ENCODE measurements around the gene ST8SIA4.
"Not testable (repeated sequence)": the region's sequence is repeated elsewhere in the genome, so short reads cannot be mapped to it uniquely, and the experiment has no call there.

ST8SIA4 gene

GRCh38 chr5:100789694-100790093, 113.4 kb downstream of the ST8SIA4 start:
- intact Hi-C loops (cut with DNase I) = no loop called here
- no peak for DNase-seq

DNA sequence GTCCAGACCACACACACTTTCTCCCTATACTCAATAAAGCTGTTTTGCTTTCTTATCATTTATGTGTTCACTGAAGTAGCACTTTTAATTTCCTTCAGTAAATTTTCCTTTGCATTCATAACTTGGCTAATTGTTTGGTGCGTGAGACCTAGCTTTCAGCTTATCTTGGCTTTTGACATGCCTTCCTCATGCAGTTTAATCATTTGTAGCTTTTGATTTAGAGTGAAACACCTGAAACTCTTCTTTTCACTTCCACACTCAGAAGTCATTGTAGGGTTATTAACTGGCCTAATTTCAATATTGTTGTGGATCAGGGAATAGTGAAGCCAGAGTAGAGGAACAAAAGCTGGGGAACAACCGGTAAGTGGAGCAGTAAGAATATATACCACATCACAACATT, 114.7 kb downstream of the ST8SIA4 start:
- intact Hi-C loops (cut with DNase I) = no loop called here
- DNase-seq = no peak

- DNase-seq = no peak
- intact Hi-C loops (cut with DNase I) = no loop called here
Measured at GRCh38 chr5:100787648-100788047, 115.4 kb downstream of the ST8SIA4 start.

- intact Hi-C loops (cut with DNase I) = not testable (repeated sequence)
- peak in 1 of 10 donors; percentile 75 for DNase-seq
Measured at GRCh38 chr5:100785536-100785935, 117.5 kb downstream of the ST8SIA4 start.

GRCh38 chr5:100780376-100780870, 122.7 kb downstream of the ST8SIA4 start:
- intact Hi-C loops (cut with DNase I) = no loop called here
- no peak for DNase-seq

- intact Hi-C loops (cut with DNase I) = no loop called here
- DNase-seq = no peak
Measured at GRCh38 chr5:100779669-100780375, 123.3 kb downstream of the ST8SIA4 start.

GRCh38 chr5:100777680-100778300, 125.3 kb downstream of the ST8SIA4 start:
- no peak for DNase-seq
- intact Hi-C loops (cut with DNase I) = no loop called here

DNA sequence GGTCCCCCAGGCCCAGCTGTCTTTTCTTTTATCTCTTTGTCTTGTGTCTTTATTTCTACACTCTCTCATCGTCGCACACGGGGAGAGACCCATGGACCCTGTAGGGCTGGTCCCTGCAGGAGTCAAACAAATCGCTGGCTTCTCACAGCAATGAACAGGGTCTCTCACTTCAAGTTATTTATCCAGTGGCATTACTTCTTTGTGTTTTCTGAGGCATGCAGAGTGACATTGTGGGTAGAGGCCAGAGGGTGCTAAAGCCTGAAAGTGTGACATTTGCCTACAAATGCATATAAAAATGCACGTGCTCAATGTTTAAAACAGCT, 127.6 kb downstream of the ST8SIA4 start:
- no peak for DNase-seq
- intact Hi-C loops (cut with DNase I) = no loop called here

GRCh38 chr5:100772548-100772947, 130.5 kb downstream of the ST8SIA4 start:
- no peak for DNase-seq
- intact Hi-C loops (cut with DNase I) = no loop called here

DNA sequence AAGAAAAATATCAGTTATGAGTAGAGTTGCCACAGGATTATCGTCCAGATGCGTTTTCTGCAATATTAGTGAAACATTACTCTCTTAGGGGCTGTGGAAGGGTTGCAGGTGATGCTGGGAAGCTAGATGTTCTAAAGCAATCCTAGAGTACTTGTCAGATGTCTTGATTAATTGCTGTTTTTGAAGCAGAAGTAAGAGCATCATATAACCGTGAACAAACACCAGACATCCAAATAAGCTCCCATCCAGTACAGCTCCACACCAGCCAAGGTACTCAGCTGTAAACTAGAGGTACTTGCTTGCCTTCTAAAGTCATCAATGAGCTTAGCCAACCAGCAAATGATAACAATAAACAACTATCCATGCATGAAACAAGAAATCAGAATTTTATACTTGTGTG, 131.1 kb downstream of the ST8SIA4 start:
- no peak for DNase-seq
- intact Hi-C loops (cut with DNase I) = no loop called here

- DNase-seq = no peak
- intact Hi-C loops (cut with DNase I) = no loop called here
Measured at GRCh38 chr5:100771181-100771580, 131.9 kb downstream of the ST8SIA4 start.

GRCh38 chr5:100768221-100768620, 134.9 kb downstream of the ST8SIA4 start:
- intact Hi-C loops (cut with DNase I) = no loop called here
- DNase-seq = no peak

DNA sequence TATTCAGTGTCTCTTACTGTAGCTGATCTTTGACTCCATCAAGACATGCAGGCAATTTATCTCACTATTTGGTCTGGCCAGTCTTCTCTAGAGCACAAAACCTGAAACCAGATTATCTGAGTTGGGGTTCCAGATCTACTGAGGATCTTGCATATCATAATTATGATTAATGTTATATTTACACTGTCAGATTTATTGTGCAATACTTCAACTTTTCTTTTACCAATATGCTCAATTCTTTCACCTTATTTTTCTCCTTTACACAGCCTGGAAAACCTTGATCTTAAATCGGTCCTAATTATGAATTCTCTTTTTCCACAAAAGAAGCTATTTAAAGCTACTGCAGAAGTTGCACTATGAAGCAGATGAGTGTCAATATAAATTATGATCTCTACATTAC, 140.1 kb downstream of the ST8SIA4 start:
- intact Hi-C loops (cut with DNase I) = no loop called here
- no peak for DNase-seq

DNA sequence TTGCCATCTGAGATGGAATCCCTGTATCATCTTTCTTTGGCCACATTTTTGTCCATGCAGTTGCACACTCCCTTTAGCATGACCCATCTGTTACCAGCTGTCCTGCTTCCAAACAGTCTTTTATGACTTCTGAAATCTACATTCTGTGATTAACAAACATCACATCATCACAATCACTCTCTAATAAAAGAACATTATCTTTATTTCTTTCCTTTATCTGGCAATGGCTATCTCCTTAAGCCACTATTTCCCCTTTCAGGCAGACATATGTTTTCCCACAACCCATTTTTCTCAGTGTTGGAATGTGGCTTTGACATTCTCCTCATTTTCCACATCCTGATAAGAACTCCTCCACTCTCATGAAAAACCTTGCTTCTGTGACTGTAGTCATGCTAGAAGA, 141.0 kb downstream of the ST8SIA4 start:
- DNase-seq = no peak
- intact Hi-C loops (cut with DNase I) = no loop called here

DNA sequence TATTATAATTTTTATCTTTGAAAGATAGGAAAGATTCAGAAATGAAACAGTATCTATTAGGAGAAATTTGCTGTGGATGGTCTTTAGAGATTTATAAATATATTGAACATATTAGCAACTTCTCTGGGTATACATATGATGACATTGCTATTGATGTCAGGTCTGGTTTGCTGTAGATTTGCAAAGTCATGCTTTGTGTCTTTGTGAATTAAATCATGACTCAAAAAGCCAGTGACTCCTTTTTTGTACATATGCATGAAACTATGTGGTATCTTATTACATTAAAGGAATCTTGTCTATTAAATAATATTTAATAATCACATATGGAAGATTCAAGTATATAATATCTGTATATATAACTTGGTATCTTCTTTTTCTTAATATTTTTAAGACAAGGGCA, 141.9 kb downstream of the ST8SIA4 start:
- DNase-seq = no peak
- intact Hi-C loops (cut with DNase I) = no loop called here

GRCh38 chr5:100760688-100761087, 142.4 kb downstream of the ST8SIA4 start:
- DNase-seq = no peak
- intact Hi-C loops (cut with DNase I) = no loop called here

DNA sequence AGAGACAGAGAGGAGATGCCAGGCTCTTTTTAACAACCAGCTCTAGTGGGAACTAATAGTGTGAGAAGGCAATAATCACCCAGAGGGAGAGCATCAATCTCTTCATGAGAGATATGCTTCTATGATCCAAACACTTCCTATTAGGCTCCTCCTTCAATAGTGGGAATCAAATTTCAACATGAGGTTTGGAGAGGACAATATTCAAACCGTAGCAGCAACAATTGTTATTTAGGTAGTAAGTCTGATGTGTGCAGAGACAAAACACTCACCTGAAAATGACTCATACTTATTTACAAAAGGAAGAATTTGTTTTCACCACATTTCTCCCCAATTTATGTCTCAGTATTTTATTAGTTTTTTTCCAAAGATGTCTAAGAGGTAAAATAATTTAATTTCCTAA, 144.3 kb downstream of the ST8SIA4 start:
- intact Hi-C loops (cut with DNase I) = no loop called here

GRCh38 chr5:100758306-100758705, 144.8 kb downstream of the ST8SIA4 start:
- no peak for DNase-seq
- intact Hi-C loops (cut with DNase I) = no loop called here

More for the DNA sequence above, 144.3 kb downstream of the ST8SIA4 start:
- no peak for DNase-seq

- intact Hi-C loops (cut with DNase I) = no loop called here
- no peak for DNase-seq
Measured at GRCh38 chr5:100757618-100758017, 145.5 kb downstream of the ST8SIA4 start.

All from posterior cingulate gyrus (tissue), 11 donors.